ENCODE measurements around the gene FBXL2. TPM values are rescaled to one million over a fixed set of nuclear protein-coding genes. Genes with fewer than 3 reads are reported as not detected.
"Not testable (repeated sequence)": the region's sequence is repeated elsewhere in the genome, so short reads cannot be mapped to it uniquely, and the experiment has no call there.

Gene FBXL2
- total RNA-seq, 1 experiment from 2014 or later = 9.8 TPM

DNA sequence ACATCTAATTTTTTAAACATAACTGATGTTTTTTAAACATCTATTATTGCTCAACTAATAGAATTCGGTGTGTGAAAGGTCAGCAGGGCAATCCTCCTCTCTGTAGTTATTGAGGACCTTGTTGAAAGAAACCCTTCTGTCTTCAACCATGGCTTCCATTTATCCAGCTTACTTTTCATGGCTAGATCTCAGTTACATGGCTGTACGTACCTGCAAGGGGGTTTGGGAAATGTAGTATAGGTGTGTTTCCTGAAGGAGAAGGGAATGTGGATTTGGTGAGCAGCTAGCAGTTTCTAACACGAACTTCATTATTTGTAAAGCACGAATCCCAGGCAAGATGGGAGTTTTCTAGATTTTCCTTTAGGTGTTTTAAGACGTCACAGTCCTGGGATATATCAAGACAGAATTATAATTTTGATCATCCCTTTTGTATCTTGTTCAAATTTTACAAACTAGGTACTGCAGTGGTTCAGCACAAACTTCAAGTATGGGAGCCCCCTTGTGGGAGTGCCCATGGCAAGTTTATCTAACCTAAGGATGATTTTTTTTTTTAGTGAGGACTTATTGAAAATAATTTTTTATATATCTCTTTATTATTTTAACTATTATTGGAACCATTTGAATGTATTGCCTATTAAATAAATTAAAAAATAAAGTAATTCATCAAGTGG is 41.6 kb downstream of the FBXL2 start:
- Mint-ChIP-seq H3K36me3 (ENCODE audit: insufficient read depth, unreplicated experiment) (peaks cover 13% of the 10 kb centered on the region), H3K4me1 (ENCODE audit: insufficient read depth, unreplicated experiment) (peaks cover 27% of the 10 kb centered on the region), H3K27ac (ENCODE audit: low read depth, unreplicated experiment) (no peak overlapping the region), H3K27me3 (ENCODE audit: insufficient read depth, unreplicated experiment) (no peaks in the 10 kb centered on the region), H3K4me3 (ENCODE audit: unreplicated experiment) (no peak overlapping the region), H3K9me3 (ENCODE audit: unreplicated experiment) (no peaks in the 10 kb centered on the region)
- BruUV-seq (replicated peaks) = no TSS peak
- DNase-seq (ENCODE audit: unreplicated experiment) = no peak
- ChIA-PET CTCF (interaction anchor here (0.7 to 1.3 kb wide), 2 partner anchors 159 to 187 kb away, joined by 3 read pairs; no protein-coding TSS in a partner anchor), POLR2A (interaction anchor here (1.3 kb wide), 1 partner anchor 41 kb away, joined by 3 read pairs; no protein-coding TSS in a partner anchor)
- intact Hi-C loops (cut with micrococcal nuclease) = no loop called here
- TF ChIP-seq, protein P1, sequence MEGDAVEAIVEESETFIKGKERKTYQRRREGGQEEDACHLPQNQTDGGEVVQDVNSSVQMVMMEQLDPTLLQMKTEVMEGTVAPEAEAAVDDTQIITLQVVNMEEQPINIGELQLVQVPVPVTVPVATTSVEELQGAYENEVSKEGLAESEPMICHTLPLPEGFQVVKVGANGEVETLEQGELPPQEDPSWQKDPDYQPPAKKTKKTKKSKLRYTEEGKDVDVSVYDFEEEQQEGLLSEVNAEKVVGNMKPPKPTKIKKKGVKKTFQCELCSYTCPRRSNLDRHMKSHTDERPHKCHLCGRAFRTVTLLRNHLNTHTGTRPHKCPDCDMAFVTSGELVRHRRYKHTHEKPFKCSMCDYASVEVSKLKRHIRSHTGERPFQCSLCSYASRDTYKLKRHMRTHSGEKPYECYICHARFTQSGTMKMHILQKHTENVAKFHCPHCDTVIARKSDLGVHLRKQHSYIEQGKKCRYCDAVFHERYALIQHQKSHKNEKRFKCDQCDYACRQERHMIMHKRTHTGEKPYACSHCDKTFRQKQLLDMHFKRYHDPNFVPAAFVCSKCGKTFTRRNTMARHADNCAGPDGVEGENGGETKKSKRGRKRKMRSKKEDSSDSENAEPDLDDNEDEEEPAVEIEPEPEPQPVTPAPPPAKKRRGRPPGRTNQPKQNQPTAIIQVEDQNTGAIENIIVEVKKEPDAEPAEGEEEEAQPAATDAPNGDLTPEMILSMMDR (IDR thresholded peaks at IDR 0.05; ENCODE audit: unreplicated experiment) = no peak

DNA sequence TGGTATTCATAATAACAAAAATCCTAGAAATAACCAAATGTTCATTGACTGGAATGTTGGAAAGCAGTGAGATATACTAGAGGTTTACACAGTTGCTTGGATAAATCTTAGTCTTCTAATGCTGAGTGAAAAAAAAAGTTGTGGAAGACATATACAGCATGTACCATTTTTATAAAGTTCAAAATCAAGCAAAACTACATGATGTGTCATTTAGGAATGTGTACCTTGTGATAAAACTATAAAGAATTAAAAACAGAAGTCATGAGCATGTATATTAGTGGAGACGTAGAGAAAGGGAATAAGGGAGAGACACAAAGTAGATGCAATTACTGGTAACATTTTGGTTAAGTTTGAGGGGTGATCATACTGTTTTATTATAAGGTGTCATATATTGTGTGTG is 45.2 kb downstream of the FBXL2 start:
- no peaks in the 10 kb centered on the region for H3K9me3 Mint-ChIP-seq (ENCODE audit: unreplicated experiment)

DNA sequence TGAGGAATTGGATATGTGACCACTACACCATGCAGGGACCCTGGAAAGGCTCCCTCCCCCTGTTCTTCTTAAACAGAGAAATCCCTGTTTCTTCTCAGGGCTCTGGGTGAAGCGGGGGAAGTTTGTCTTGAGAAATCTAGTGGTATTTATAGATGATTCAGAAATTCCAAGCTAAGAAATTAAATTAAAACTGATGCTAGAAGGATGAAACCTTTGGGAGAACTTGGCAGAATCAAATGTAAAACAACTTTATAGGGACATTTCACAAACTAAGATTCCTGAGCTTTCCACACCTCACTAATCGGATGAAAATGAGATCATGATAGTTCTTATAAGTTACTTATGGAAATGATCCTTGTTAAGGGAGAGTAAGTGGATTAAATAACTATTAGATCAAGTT is 54.2 kb downstream of the FBXL2 start:
- DNase-seq (ENCODE audit: unreplicated experiment) = no peak
- Mint-ChIP-seq H3K27me3 (ENCODE audit: insufficient read depth, unreplicated experiment) (no peaks in the 10 kb centered on the region), H3K27ac (ENCODE audit: low read depth, unreplicated experiment) (no peak overlapping the region), H3K4me1 (ENCODE audit: insufficient read depth, unreplicated experiment) (no peaks in the 10 kb centered on the region), H3K9me3 (ENCODE audit: unreplicated experiment) (peaks cover 22% of the 10 kb centered on the region), H3K4me3 (ENCODE audit: unreplicated experiment) (no peak overlapping the region), H3K36me3 (ENCODE audit: insufficient read depth, unreplicated experiment) (no peaks in the 10 kb centered on the region)
- BruUV-seq (replicated peaks) = no TSS peak
- POLR2A ChIA-PET = interaction anchor here (1.5 kb wide), 1 partner anchor 30 kb away, joined by 3 read pairs; no protein-coding TSS in a partner anchor
- TF ChIP-seq, protein P1 (IDR thresholded peaks at IDR 0.05; ENCODE audit: unreplicated experiment) = no peak
- CTCF ChIA-PET = interaction anchor here (0.7 kb wide), 1 partner anchor 57 kb away, joined by 5 read pairs; no protein-coding TSS in a partner anchor
- intact Hi-C loops (cut with micrococcal nuclease) = no loop called here

More for the DNA sequence above, 45.2 kb downstream of the FBXL2 start:
- H3K4me1 Mint-ChIP-seq (ENCODE audit: insufficient read depth, unreplicated experiment) = peaks cover 15% of the 10 kb centered on the region
- TF ChIP-seq, protein P1 (IDR thresholded peaks at IDR 0.05; ENCODE audit: unreplicated experiment) = no peak
- H3K4me3 Mint-ChIP-seq (ENCODE audit: unreplicated experiment) = no peak overlapping the region
- POLR2A ChIA-PET = interaction anchor here (0.6 kb wide), 1 partner anchor 17 kb away, joined by 3 read pairs; no protein-coding TSS in a partner anchor
- no peak for DNase-seq (ENCODE audit: unreplicated experiment)
- intact Hi-C loops (cut with micrococcal nuclease) = no loop called here
- CTCF ChIA-PET = no interaction called here
- H3K27me3 Mint-ChIP-seq (ENCODE audit: insufficient read depth, unreplicated experiment) = no peaks in the 10 kb centered on the region
- no TSS peak for BruUV-seq (replicated peaks)
- H3K36me3 Mint-ChIP-seq (ENCODE audit: insufficient read depth, unreplicated experiment) = peaks cover 7% of the 10 kb centered on the region
- no peak overlapping the region for H3K27ac Mint-ChIP-seq (ENCODE audit: low read depth, unreplicated experiment)

DNA sequence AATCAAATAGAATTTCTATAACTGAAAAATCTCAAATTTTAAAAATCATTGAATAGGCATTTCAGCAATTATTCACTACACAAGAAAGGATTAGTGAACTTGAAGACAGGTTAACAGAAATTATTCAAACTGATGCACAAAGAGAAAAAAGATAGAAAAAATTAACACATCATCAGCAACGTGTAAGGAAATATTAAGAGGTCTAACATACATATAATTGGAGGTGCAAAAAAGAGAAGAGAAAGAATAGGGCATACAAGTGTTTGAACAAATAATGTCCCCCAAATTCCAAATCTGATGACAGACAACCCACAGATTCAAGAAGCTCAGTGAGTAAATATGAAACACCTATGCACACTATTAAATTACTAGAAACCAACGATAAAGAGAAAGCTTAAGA is 57.1 kb downstream of the FBXL2 start:
- CTCF ChIA-PET = interaction anchor here (0.5 to 2.0 kb wide), 3 partner anchors 32 to 117 kb away, joined by 3 to 9 read pairs (median 4); no protein-coding TSS in a partner anchor
- Mint-ChIP-seq H3K27me3 (ENCODE audit: insufficient read depth, unreplicated experiment) (no peaks in the 10 kb centered on the region), H3K27ac (ENCODE audit: low read depth, unreplicated experiment) (no peak overlapping the region), H3K36me3 (ENCODE audit: insufficient read depth, unreplicated experiment) (no peaks in the 10 kb centered on the region), H3K9me3 (ENCODE audit: unreplicated experiment) (peaks cover 27% of the 10 kb centered on the region), H3K4me1 (ENCODE audit: insufficient read depth, unreplicated experiment) (no peaks in the 10 kb centered on the region), H3K4me3 (ENCODE audit: unreplicated experiment) (no peak overlapping the region)
- intact Hi-C loops (cut with micrococcal nuclease) = no loop called here
- no TSS peak for BruUV-seq (replicated peaks)
- POLR2A ChIA-PET = no interaction called here
- TF ChIP-seq, protein P1 (IDR thresholded peaks at IDR 0.05; ENCODE audit: unreplicated experiment) = no peak
- DNase-seq (ENCODE audit: unreplicated experiment) = no peak

DNA sequence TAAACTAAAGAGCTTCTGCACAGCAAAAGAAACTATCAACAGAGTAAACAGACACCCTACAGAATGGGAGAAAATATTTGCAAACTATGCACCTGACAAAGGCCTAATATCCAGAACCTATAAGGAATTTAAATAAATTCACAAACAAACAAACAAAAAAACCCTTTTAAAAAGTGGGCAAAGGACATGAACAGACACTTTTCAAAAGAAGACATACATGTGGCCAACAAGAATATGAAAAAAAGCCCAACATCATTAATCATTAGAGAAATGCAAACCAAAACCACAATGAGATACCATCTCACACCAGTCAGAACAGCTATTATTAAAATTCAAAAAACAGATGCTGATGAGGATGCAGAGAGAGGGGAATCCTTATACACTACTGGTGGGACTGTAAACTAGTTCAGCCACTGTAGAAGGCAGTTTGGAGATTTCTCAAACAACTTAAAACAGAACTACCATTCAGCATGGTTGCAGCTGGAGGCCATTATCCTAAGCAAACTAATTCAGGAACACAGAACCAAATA is 61.8 kb downstream of the FBXL2 start:
- CTCF ChIA-PET = interaction anchor here (1.1 kb wide), 1 partner anchor 34 kb away, joined by 3 read pairs; no protein-coding TSS in a partner anchor
- H3K9me3 Mint-ChIP-seq (ENCODE audit: unreplicated experiment) = peaks cover 14% of the 10 kb centered on the region
- H3K4me3 Mint-ChIP-seq (ENCODE audit: unreplicated experiment); H3K27ac Mint-ChIP-seq (ENCODE audit: low read depth, unreplicated experiment); H3K27me3 Mint-ChIP-seq (ENCODE audit: insufficient read depth, unreplicated experiment); H3K36me3 Mint-ChIP-seq (ENCODE audit: insufficient read depth, unreplicated experiment); DNase-seq (ENCODE audit: unreplicated experiment); BruUV-seq (replicated peaks); H3K4me1 Mint-ChIP-seq (ENCODE audit: insufficient read depth, unreplicated experiment); intact Hi-C loops (cut with micrococcal nuclease): not testable (repeated sequence)
- POLR2A ChIA-PET = interaction anchor here (0.6 kb wide), 1 partner anchor 191 kb away, joined by 3 read pairs; no protein-coding TSS in a partner anchor
